ENCODE data around the gene FLT4. TPM values are rescaled to one million over a fixed set of nuclear protein-coding genes. Genes with fewer than 3 reads are reported as not detected.

Gene FLT4
- total RNA-seq, 1 experiment from 2014 or later: not detected

DNA sequence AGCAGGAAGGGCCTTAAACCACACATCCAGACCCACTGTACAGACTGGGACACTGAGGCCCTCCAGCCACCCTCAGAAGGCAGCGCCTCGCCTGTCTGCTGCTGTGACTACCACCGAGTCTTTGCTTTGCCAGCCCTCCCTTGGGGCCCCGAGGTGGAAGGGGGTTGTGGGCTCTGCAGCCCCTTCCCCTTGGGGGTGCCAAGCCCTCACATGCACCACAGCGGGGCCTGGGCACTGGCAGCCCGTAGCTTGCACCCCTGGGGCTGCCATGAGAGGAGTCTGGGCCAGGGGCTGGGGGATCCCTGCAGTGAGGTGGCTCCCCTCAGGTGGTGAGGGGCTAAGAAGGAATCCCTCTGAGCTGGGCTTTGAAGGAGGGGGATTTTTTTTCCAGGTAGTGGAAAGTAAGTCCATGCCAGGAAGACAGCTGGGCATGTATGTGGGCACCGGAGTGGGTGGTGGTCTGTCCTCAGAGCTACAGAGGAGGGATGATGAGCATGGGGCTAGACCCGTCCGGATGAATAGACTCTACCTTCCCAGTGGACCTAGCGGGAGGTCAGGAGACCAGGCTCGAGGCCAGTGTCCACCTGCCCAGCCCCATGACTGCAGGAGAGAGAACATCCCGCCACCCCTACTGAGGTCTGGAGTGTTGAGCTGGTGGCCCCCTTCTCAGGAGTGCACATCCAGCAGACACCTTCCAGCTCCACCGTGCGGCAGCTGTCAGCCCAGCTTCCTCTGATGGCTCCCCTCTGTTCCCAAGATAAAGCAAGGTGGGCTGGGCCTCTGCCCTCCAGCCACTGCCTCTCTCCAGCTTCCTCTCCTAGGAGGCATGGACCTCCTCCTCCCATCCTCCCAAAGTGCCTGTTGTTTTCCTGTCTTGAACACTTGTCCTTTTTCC lies 15.9 kb downstream of the FLT4 start:
- intact Hi-C loops (cut with micrococcal nuclease): no loop called here
- CTCF ChIA-PET: no interaction called here
- no peaks in the 10 kb centered on the region for H3F3A ChIP-seq (ENCODE audit: low read length, unreplicated experiment)
- H4K20me1 ChIP-seq (ENCODE audit: low read length): no peaks in the 10 kb centered on the region
- H3K4me3 ChIP-seq (ENCODE audit: low read length): no peak overlapping the region
- H3K27me3 ChIP-seq (ENCODE audit: low read length): peaks cover 4% of the 10 kb centered on the region; the same call in 1 of the 2 replicates
- H3K9me3 ChIP-seq (ENCODE audit: low read length): no peaks in the 10 kb centered on the region
- no peak overlapping the region for H2AFZ ChIP-seq (ENCODE audit: low read length)
- no peaks in the 10 kb centered on the region for H3K9me2 ChIP-seq (replicated peaks; ENCODE audit: low read length)
- no peaks in the 10 kb centered on the region for H3K36me3 ChIP-seq (ENCODE audit: low read depth, low read length)
- H3K9ac ChIP-seq (ENCODE audit: low read length): no peak overlapping the region
- BruUV-seq (replicated peaks): no TSS peak
- POLR2A ChIA-PET (ENCODE audit: unreplicated experiment): no interaction called here
- TF ChIP-seq, protein P1, sequence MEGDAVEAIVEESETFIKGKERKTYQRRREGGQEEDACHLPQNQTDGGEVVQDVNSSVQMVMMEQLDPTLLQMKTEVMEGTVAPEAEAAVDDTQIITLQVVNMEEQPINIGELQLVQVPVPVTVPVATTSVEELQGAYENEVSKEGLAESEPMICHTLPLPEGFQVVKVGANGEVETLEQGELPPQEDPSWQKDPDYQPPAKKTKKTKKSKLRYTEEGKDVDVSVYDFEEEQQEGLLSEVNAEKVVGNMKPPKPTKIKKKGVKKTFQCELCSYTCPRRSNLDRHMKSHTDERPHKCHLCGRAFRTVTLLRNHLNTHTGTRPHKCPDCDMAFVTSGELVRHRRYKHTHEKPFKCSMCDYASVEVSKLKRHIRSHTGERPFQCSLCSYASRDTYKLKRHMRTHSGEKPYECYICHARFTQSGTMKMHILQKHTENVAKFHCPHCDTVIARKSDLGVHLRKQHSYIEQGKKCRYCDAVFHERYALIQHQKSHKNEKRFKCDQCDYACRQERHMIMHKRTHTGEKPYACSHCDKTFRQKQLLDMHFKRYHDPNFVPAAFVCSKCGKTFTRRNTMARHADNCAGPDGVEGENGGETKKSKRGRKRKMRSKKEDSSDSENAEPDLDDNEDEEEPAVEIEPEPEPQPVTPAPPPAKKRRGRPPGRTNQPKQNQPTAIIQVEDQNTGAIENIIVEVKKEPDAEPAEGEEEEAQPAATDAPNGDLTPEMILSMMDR (conservative IDR thresholded peaks at IDR 0.05; ENCODE audit: low read depth, low read length): no peak
- TF ChIP-seq EZH2 (IDR thresholded peaks at IDR 0.05; ENCODE audit: low read length, unreplicated experiment) (no peak), EZH2phosphoT487 (IDR thresholded peaks at IDR 0.05; ENCODE audit: borderline replicate concordance, low read length) (no peak)
- no peak overlapping the region for H3K27ac ChIP-seq (ENCODE audit: low read length)
- no peaks in the 10 kb centered on the region for H3K4me1 ChIP-seq (ENCODE audit: insufficient read depth, low read length)
- ATAC-seq (no peak), DNase-seq (no peak)
- no peak overlapping the region for H3K4me2 ChIP-seq (ENCODE audit: low read length)
- no peaks in the 10 kb centered on the region for H3K79me2 ChIP-seq (ENCODE audit: low read length)

- H3K4me1 ChIP-seq (ENCODE audit: insufficient read depth, low read length): no peaks in the 10 kb centered on the region
- ChIA-PET CTCF (no interaction called here), POLR2A (ENCODE audit: unreplicated experiment) (no interaction called here)
- H3K79me2 ChIP-seq (ENCODE audit: low read length): no peaks in the 10 kb centered on the region
- intact Hi-C loops (cut with micrococcal nuclease): no loop called here
- no peak overlapping the region for H3K4me3 ChIP-seq (ENCODE audit: low read length)
- peaks cover 4% of the 10 kb centered on the region; the same call in 1 of the 2 replicates for H3K27me3 ChIP-seq (ENCODE audit: low read length)
- ATAC-seq (no peak), DNase-seq (no peak)
- H2AFZ ChIP-seq (ENCODE audit: low read length): no peak overlapping the region
- no peak overlapping the region for H3K4me2 ChIP-seq (ENCODE audit: low read length)
- H3F3A ChIP-seq (ENCODE audit: low read length, unreplicated experiment): no peaks in the 10 kb centered on the region
- H4K20me1 ChIP-seq (ENCODE audit: low read length): no peaks in the 10 kb centered on the region
- H3K36me3 ChIP-seq (ENCODE audit: low read depth, low read length): no peaks in the 10 kb centered on the region
- no peak overlapping the region for H3K9ac ChIP-seq (ENCODE audit: low read length)
- no peaks in the 10 kb centered on the region for H3K9me2 ChIP-seq (replicated peaks; ENCODE audit: low read length)
- TF ChIP-seq EZH2phosphoT487 (IDR thresholded peaks at IDR 0.05; ENCODE audit: borderline replicate concordance, low read length): no peak
- TF ChIP-seq, protein P1 (conservative IDR thresholded peaks at IDR 0.05; ENCODE audit: low read depth, low read length): no peak
- no peak for TF ChIP-seq EZH2 (IDR thresholded peaks at IDR 0.05; ENCODE audit: low read length, unreplicated experiment)
- H3K27ac ChIP-seq (ENCODE audit: low read length): no peak overlapping the region
- H3K9me3 ChIP-seq (ENCODE audit: low read length): no peaks in the 10 kb centered on the region
- no TSS peak for BruUV-seq (replicated peaks)
Measured at GRCh38 chr5:180632768-180633167, 16.6 kb downstream of the FLT4 start.

All from PC-3 (cell line).